Pons (tissue), 1 donor: ENCODE measurements around the gene ROCK2.
A peak's percentile ranks its signal among the peaks of the same experiment; 100 is the strongest.
"Not testable (repeated sequence)": the region's sequence is repeated elsewhere in the genome, so short reads cannot be mapped to it uniquely, and the experiment has no call there.

Source experiments
- DNase-seq: peaks from one replicate; pipeline ENCODE4 v3.0.0-alpha.2; 2016; ENCODE audit warnings: low spot score

Gene ROCK2

GRCh38 chr2:11179196-11179595 lies 165.2 kb downstream of the ROCK2 start:
- DNase-seq, result no peak

DNA sequence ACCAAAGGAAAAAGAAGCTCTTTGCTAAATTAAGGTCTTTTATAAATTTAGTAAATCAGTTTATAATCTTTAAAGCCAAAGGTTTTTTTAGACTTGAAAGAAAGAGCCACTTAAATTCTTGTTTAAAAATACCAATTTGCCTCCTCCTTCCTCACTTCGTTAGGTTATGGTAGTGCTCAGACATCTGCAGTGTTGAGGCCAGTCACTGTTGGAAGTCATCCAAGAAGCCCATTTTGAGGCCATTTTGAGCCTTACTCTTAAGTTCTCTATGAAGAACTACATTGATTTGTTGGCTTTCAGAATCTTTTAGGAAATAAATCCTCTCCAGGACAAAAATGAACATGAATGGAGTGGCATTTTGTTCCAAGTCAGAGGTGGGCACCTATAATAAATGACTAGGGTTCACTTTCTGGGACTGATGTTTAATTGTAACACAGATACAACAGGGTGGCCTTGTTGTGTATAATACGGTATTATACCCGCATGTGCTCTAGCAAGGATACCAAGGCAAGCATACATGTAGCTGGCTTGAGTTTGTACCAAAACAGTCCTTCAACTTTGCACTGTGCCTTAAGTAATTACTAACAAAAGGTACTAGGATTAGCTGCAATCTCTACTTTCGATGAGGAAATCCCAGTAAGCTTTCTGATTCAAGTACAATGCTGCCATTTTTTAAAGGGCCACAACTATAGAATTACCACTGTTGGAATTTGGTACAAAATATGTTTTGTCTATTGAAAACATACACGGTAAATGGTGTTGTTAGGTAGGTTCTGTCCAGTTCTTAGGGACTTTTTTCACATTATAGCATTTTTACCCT lies 166.4 kb downstream of the ROCK2 start:
- DNase-seq, result no peak

- peak; percentile 52 for DNase-seq
These were observed 169.1 kb downstream of the ROCK2 start for GRCh38 chr2:11175293-11175795.

DNA sequence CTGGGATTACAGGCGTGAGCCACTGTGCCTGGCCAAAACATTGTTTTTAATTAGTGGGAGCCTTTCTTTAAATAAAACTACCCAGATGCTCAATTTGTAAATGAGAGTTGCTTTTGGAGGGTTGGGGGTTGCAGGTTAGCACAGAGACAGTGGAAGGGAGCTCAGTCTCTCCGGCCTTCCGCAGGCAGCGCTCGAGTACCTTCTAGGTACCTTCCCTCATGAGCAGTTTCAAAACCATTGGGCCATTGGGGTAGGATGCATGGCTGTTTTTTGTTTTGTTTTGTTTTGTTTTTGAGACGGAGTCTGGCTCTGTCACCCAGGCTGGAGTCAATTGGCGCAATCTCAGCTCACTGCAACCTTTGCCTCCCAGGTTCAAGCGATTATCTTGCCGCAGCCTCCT lies 170.2 kb downstream of the ROCK2 start:
- DNase-seq, result no peak

GRCh38 chr2:11169333-11169732 lies 175.1 kb downstream of the ROCK2 start:
- DNase-seq, result no peak

GRCh38 chr2:11168488-11168887 lies 175.9 kb downstream of the ROCK2 start:
- DNase-seq, result no peak

GRCh38 chr2:11166476-11166875 lies 178.0 kb downstream of the ROCK2 start:
- DNase-seq, result no peak

DNA sequence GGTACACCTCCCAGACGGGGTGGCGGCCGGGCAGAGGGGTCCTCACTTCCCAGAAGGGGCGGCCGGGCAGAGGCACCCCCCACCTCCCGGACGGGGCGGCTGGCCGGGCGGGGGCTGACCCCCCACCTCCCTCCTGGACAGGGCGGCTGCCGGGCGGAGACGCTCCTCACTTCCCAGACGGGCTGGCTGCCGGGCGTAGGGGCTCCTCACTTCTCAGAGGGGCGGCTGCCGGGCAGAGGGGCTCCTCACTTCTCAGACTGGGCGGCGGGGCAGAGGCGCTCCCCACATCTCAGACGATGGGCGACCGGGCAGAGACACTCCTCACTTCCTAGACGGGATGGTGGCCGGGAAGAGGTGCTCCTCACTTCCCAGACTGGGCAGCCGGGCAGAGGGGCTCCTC lies 179.4 kb downstream of the ROCK2 start:
- DNase-seq, result not testable (repeated sequence)

- DNase-seq, result no peak
These were observed 180.8 kb downstream of the ROCK2 start for GRCh38 chr2:11163439-11164317.

GRCh38 chr2:11161747-11162146 lies 182.7 kb downstream of the ROCK2 start:
- DNase-seq, result no peak

- no peak for DNase-seq
These were observed 183.5 kb downstream of the ROCK2 start for GRCh38 chr2:11160731-11161455.

GRCh38 chr2:11160256-11160655 lies 184.2 kb downstream of the ROCK2 start:
- DNase-seq, result no peak

DNA sequence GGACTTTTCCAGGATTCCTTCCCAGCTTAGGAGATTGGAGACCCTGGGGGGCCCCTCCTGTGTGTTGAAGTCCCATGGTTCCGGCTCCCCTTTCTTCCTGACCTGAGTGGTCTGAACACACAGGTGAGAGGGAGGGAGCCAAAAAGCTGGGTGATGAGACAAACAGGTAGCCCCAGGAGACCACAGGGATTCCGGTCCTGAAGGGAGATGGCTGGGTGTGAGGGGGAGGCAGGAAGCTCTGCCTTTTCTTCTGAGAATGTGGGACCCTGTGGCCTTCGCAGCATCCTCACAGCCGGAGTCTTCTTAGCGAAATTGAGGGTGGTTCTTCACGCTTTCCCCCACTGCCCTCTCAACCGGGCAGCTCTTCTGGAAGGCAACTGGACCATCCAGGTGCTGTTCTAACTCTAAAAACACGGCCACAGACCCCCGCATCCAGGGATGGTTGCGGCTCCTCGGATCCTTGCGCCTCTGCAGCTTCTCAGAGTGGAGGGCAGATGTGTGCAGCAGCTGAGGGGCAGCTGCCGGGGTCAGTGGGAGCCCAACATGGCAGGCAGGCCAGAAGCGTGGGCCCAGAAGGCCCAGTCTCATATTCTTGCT lies 184.8 kb downstream of the ROCK2 start:
- no peak for DNase-seq

DNA sequence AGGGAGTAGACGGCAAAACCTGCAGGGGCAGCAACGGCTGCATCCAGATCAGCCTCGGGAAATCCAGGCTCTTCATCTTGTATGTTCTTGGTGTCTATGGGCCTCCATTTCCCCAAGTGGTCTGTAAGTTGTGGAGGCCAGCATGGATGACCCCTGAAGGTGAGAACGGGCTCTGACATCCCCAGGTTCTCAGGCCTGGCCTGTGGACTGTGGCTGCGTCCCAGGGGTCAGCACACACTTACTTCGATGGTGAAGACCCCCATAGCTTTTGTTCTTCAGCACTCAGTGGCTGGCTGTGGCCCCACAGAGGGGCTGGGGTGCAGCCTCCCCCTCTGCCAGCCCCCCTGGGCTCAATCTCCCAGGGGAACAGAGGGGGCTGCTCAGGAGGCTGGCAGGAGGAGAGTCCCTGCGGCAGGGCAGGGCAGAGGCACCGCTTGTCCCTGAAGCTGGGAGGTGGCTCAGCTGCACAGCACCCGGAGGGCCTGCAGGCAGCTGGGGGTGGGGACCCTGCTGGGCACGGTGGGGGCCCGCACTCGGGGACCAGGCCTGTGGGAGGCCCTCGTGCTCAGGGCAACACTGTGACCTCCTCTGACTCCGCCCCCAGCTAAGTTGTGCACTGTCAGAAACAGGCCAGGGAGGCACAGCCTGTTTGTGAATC lies 185.4 kb downstream of the ROCK2 start:
- DNase-seq, result no peak

GRCh38 chr2:11157731-11158130 lies 186.7 kb downstream of the ROCK2 start:
- DNase-seq, result no peak

GRCh38 chr2:11157296-11157695 lies 187.1 kb downstream of the ROCK2 start:
- DNase-seq, result no peak

- DNase-seq, result no peak
These were observed 187.9 kb downstream of the ROCK2 start for GRCh38 chr2:11156396-11157075.

DNA sequence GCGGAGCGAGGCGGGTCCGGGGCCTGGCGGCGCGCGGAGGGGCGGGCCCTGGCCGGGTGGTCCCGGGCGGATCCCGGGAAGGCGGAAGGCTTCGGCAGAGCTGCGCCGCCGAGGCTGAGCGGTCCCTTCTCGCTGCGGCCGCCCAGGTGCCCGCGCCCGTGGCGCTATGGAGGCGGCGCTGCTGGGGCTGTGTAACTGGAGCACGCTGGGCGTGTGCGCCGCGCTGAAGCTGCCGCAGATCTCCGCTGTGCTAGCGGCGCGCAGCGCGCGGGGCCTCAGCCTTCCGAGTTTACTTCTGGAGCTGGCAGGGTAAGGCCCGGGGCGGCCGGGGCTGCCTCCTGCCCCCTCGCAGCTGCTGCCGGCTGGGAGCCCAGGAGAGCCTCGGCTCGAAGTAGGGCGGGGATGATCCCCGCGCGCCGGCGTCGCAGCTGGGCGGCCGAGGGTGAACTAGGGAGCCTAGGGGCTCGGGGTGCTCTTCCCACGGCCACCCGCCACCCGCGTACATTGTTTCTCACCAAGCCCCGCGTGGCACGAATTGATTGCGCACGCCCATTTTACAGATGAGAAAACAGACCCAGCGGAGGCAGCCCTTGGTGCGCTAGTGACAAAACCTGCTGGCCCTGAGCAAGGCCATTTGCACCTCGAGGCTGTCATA lies 188.9 kb downstream of the ROCK2 start, which contains the start of gene SLC66A3:
SLC66A3 (plus strand) TSS at position 87 of the 655 bp plus-strand sequence; CDS start at position 167, 80 bp downstream.
- DNase-seq, result no peak

GRCh38 chr2:11154923-11155380 lies 189.5 kb downstream of the ROCK2 start:
- DNase-seq, result peak; percentile 88
